Tibial nerve (tissue), 4 donors: ENCODE measurements around the gene EPN3. TPM values are rescaled to one million over a fixed set of nuclear protein-coding genes. Genes with fewer than 3 reads are reported as not detected.

Experiments used
- DNase-seq, 2 donors: peaks; one replicate each; pipeline ENCODE4 v3.0.0-alpha.2; 2019; ENCODE audit warnings: low spot score in 2 of 2
- H3K27ac ChIP-seq, 4 donors: fragments of 200-600 bp; sonication (generic) in 3 of 4; one replicate each; pipeline ENCODE4 v1.5.1; 2017 to 2019; ENCODE audit warnings: mild to moderate bottlenecking in 1 of 4
- H3K27me3 ChIP-seq, 2 donors: fragments of 200-600 bp; sonication (generic) in 1 of 2; one replicate each; pipeline versions ENCODE4 v1.5.1 to v1.6.0; 2017 to 2019
- H3K36me3 ChIP-seq, 3 donors: fragments of 200-600 bp; sonication (generic); one replicate each; pipeline ENCODE4 v1.5.1; 2018 to 2019
- H3K4me1 ChIP-seq, 4 donors: fragments of 200-600 bp; sonication (generic) in 3 of 4; one replicate each; pipeline ENCODE4 v1.5.1; 2017 to 2019
- H3K4me3 ChIP-seq, 4 donors: fragments of 200-600 bp; sonication (generic) in 3 of 4; one replicate each; pipeline ENCODE4 v1.5.1; 2017 to 2019; ENCODE audit warnings: mild to moderate bottlenecking in 1 of 4, moderate library complexity in 1 of 4
- H3K9me3 ChIP-seq, 4 donors: fragments of 200-600 bp; sonication (generic) in 3 of 4; one replicate each; pipeline ENCODE4 v1.5.1; 2017 to 2019
- CTCF ChIP-seq, 5 experiments: fragments of 200-600 bp in 3 of 5; fragments of 450-650 bp in 2 of 5; sonication (generic) in 3 of 5; IDR thresholded peaks; one replicate each; pipeline ENCODE4 v1.5.1; 2016 to 2019; ENCODE audit warnings: antibody characterized with exemption in 5 of 5, mild to moderate bottlenecking in 3 of 5, moderate library complexity in 2 of 5
- EP300 ChIP-seq, 2 donors: sonication (generic); formaldehyde crosslinking; IDR thresholded peaks; one replicate each; pipeline ENCODE4 v1.6.1; 2017; ENCODE audit warnings: antibody characterized with exemption in 2 of 2, mild to moderate bottlenecking in 1 of 2
- POLR2A ChIP-seq, 2 donors: fragments of 450-650 bp; IDR thresholded peaks; one replicate each; pipeline ENCODE4 v1.6.1; 2017; ENCODE audit warnings: antibody characterized with exemption in 2 of 2, mild to moderate bottlenecking in 2 of 2, moderate library complexity in 2 of 2
- WGBS, 2 donors: methylation state at CpG; one replicate each; pipeline ENCODE4 v1.1.5; 2018; 5-methylcytosine and 5-hydroxymethylcytosine counted together
- total RNA-seq, 4 donors: library from RNA; depleted of rRNA; stranded (reverse); fragments of >200 nt; gene quantifications; one replicate each; pipeline ENCODE4 v1.1.0, GENCODE V29; 2016

The EPN3 gene
- total RNA-seq, 4 donors from 2014 or later: 0.22 to 0.42 TPM; not detected in 2

GRCh38 chr17:50495918-50496317, 36.6 kb upstream of the EPN3 start:
- H3K4me3 ChIP-seq: no peak overlapping the region
- no peaks in the 10 kb centered on the region for H3K36me3 ChIP-seq
- DNase-seq: no peak
- H3K27me3 ChIP-seq: no peaks in the 10 kb centered on the region
- no peaks in the 10 kb centered on the region for H3K9me3 ChIP-seq
- no peak overlapping the region for H3K27ac ChIP-seq
- H3K4me1 ChIP-seq: peaks cover 0 to 14% (median 0%) of the 10 kb centered on the region in 4 donors
- 92 to 96% methylated on average over 8 of the region's 8 CpGs for WGBS, 2 donors
- no peak for TF ChIP-seq POLR2A (IDR thresholded peaks at IDR 0.05)
- TF ChIP-seq EP300 (IDR thresholded peaks at IDR 0.05): no peak
- no peak for TF ChIP-seq CTCF (IDR thresholded peaks at IDR 0.05)

DNA sequence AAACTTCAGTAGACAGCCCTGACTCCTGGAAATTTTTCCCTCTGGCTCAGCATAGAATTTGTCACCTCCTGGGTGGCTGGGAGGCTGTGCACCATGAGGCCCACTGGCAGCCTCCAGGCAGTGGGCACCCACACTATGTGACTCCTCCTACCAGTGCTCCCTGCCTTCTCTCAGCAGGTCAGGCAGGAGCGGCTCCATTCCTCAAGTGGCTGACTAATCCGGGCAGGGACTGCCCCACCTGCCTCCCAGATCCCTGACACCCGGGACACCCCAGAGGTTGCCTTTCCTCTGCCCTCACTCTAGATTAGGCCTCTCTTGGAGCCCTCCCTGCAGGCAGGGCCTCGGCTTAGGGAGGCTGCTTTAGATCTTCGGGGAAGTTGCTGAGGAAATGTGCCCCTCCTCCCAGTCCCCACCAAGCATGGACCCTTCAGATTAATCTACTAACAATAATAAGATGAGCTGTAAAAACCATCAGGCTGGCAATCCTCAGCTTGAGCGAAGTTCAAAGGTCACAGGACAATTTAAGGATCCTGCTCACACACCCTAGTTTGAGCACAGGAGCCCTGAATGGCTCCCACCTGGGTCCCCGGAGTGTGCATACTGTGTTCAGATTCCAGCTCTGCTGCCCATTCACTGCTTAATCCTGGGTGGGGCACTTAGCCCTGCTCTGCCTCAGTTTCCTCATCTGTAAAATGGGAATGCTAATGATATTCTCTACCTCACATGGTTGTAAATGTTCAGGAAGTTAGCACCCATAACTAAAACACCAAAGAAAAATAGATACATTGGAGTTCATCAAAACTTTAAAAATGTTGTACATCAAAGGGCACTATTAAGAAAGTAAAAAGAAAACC, 34.3 kb upstream of the EPN3 start:
- H3K36me3 ChIP-seq: no peaks in the 10 kb centered on the region
- H3K4me1 ChIP-seq: no peaks in the 10 kb centered on the region
- 69 to 72% methylated on average over 7 of the region's 7 CpGs for WGBS, 2 donors
- TF ChIP-seq EP300 (IDR thresholded peaks at IDR 0.05): no peak
- no peak for TF ChIP-seq CTCF (IDR thresholded peaks at IDR 0.05)
- TF ChIP-seq POLR2A (IDR thresholded peaks at IDR 0.05): no peak
- H3K9me3 ChIP-seq: no peaks in the 10 kb centered on the region
- DNase-seq: no peak
- no peak overlapping the region for H3K27ac ChIP-seq
- no peak overlapping the region for H3K4me3 ChIP-seq
- no peaks in the 10 kb centered on the region for H3K27me3 ChIP-seq

GRCh38 chr17:50499270-50499669, 33.3 kb upstream of the EPN3 start:
- Histone ChIP-seq H3K4me1 (no peaks in the 10 kb centered on the region), H3K4me3 (no peak overlapping the region), H3K36me3 (no peaks in the 10 kb centered on the region), H3K27ac (no peak overlapping the region), H3K27me3 (no peaks in the 10 kb centered on the region), H3K9me3 (no peaks in the 10 kb centered on the region)
- TF ChIP-seq POLR2A (IDR thresholded peaks at IDR 0.05) (no peak), EP300 (IDR thresholded peaks at IDR 0.05) (no peak), CTCF (IDR thresholded peaks at IDR 0.05) (no peak)
- no peak for DNase-seq

- Histone ChIP-seq H3K4me3 (no peak overlapping the region), H3K4me1 (no peaks in the 10 kb centered on the region), H3K27ac (no peak overlapping the region), H3K9me3 (no peaks in the 10 kb centered on the region), H3K36me3 (no peaks in the 10 kb centered on the region), H3K27me3 (no peaks in the 10 kb centered on the region)
- no peak for DNase-seq
- TF ChIP-seq POLR2A (IDR thresholded peaks at IDR 0.05): no peak
- TF ChIP-seq CTCF (IDR thresholded peaks at IDR 0.05): no peak
- TF ChIP-seq EP300 (IDR thresholded peaks at IDR 0.05): no peak
- WGBS, 2 donors: 88 to 94% methylated on average over 2 of the region's 2 CpGs
Observed at GRCh38 chr17:50499721-50500120, 32.8 kb upstream of the EPN3 start.

GRCh38 chr17:50501054-50501453, 31.5 kb upstream of the EPN3 start:
- DNase-seq: peak in 1 of 2 donors; percentile 66
- Histone ChIP-seq H3K36me3 (no peaks in the 10 kb centered on the region), H3K9me3 (no peaks in the 10 kb centered on the region), H3K4me3 (no peak overlapping the region), H3K27ac (no peak overlapping the region), H3K27me3 (no peaks in the 10 kb centered on the region), H3K4me1 (no peaks in the 10 kb centered on the region)
- TF ChIP-seq CTCF (IDR thresholded peaks at IDR 0.05): peak in 3 of 5 experiments; percentile 13 to 18 (median 17)
- no peak for TF ChIP-seq EP300 (IDR thresholded peaks at IDR 0.05)
- 34 to 40% methylated on average over 5 of the region's 5 CpGs for WGBS, 2 donors
